Stimulated activated CD8-positive, alpha-beta memory T cell treated with anti-CD3 and anti-CD28 coated beads, Interleukin-12 subunit alpha, Interleukin-12 subunit beta, amount 100 ng/mL, for 4 hours (primary cell): Measurements from ENCODE around the gene S1PR4.
"Not testable (repeated sequence)": the region's sequence is repeated elsewhere in the genome, so short reads cannot be mapped to it uniquely, and the experiment has no call there.

Experiments used
- DNase-seq: peaks from one replicate; pipeline ENCODE4 v3.0.0-alpha.2; 2020; ENCODE audit warnings: low read depth

S1PR4 gene

GRCh38 chr19:3179739-3180293, 1.2 kb downstream of the S1PR4 start:
- DNase-seq: no peak

GRCh38 chr19:3183721-3184641, 5.4 kb downstream of the S1PR4 start:
- no peak for DNase-seq

GRCh38 chr19:3184847-3185460, 6.4 kb downstream of the S1PR4 start:
- no peak for DNase-seq

GRCh38 chr19:3185461-3186159, 7.0 kb downstream of the S1PR4 start, which contains the start of gene NCLN:
Gene NCLN, plus strand, starts transcription at chr19:3185930. Its CDS starts 101 bp downstream, at chr19:3186031.
- DNase-seq: peak; percentile 92

- DNase-seq: no peak
Observed at GRCh38 chr19:3186160-3186688, 7.7 kb downstream of the S1PR4 start.

- no peak for DNase-seq
Observed at GRCh38 chr19:3186891-3187661, 8.5 kb downstream of the S1PR4 start.

GRCh38 chr19:3187662-3188511, 9.3 kb downstream of the S1PR4 start:
- no peak for DNase-seq

- DNase-seq: no peak
Observed at GRCh38 chr19:3188627-3189596, 10.3 kb downstream of the S1PR4 start.

- no peak for DNase-seq
Observed at GRCh38 chr19:3189702-3190469, 11.3 kb downstream of the S1PR4 start.

- no peak for DNase-seq
Observed at GRCh38 chr19:3190470-3190770, 11.9 kb downstream of the S1PR4 start.

- no peak for DNase-seq
Observed at GRCh38 chr19:3190921-3191805, 12.6 kb downstream of the S1PR4 start.

- DNase-seq: not testable (repeated sequence)
Observed at GRCh38 chr19:3191806-3192104, 13.2 kb downstream of the S1PR4 start.

GRCh38 chr19:3192228-3192635, 13.7 kb downstream of the S1PR4 start:
- DNase-seq: no peak

- no peak for DNase-seq
Observed at GRCh38 chr19:3192684-3193083, 14.1 kb downstream of the S1PR4 start.

- no peak for DNase-seq
Observed at GRCh38 chr19:3193256-3194105, 14.9 kb downstream of the S1PR4 start.
